H9 (cell line): ENCODE measurements around the gene PTN. TPM values are rescaled to one million over a fixed set of nuclear protein-coding genes. Genes with fewer than 3 reads are reported as not detected.

Source experiments
- DNase-seq: peaks from one replicate; pipeline ENCODE4 v3.0.0-alpha.2; 2017
- H2AFZ ChIP-seq: one replicate; pipeline ENCODE4 v1.6.1; 2013; ENCODE audit warnings: mild to moderate bottlenecking, low read length, control low read depth, moderate library complexity
- H2AK5ac ChIP-seq: 2 replicates; pipeline ENCODE4 v1.6.1; 2013; ENCODE audit warnings: low read length, control low read depth, mixed read lengths; ENCODE audit not compliant: insufficient read length
- H2BK120ac ChIP-seq: one replicate; pipeline ENCODE4 v1.6.1; 2013; ENCODE audit warnings: low read depth, mild to moderate bottlenecking, low read length, control low read depth, inconsistent platforms; ENCODE audit not compliant: poor library complexity, severe bottlenecking
- H2BK12ac ChIP-seq: 2 replicates; pipeline ENCODE4 v1.6.1; 2013; ENCODE audit warnings: low read length, control low read depth, mixed read lengths, low read depth; ENCODE audit not compliant: insufficient read length
- H2BK15ac ChIP-seq: 2 replicates; pipeline ENCODE4 v1.6.1; 2013; ENCODE audit warnings: low read depth, low read length, control low read depth
- H2BK20ac ChIP-seq: one replicate; pipeline ENCODE4 v1.6.1; 2013; ENCODE audit warnings: low read depth, mild to moderate bottlenecking, low read length, control low read depth, inconsistent platforms; ENCODE audit not compliant: poor library complexity, severe bottlenecking
- H2BK5ac ChIP-seq: 2 replicates; pipeline ENCODE4 v1.6.1; 2013; ENCODE audit warnings: low read length, control low read depth, mixed read lengths; ENCODE audit not compliant: insufficient read length
- H3K14ac ChIP-seq: 2 replicates; pipeline ENCODE4 v1.6.1; 2013; ENCODE audit warnings: low read length, control low read depth; ENCODE audit not compliant: insufficient read depth
- H3K18ac ChIP-seq: 2 replicates; pipeline ENCODE4 v1.6.1; 2013; ENCODE audit warnings: low read depth, mild to moderate bottlenecking, mixed read lengths, low read length, control low read depth; ENCODE audit not compliant: insufficient read length
- H3K23ac ChIP-seq: 2 replicates; pipeline ENCODE4 v1.6.1; 2013; ENCODE audit warnings: low read length, control low read depth, mixed read lengths, low read depth; ENCODE audit not compliant: insufficient read length
- H3K23me2 ChIP-seq: 2 replicates; pipeline ENCODE4 v1.6.1; 2013; ENCODE audit warnings: low read depth, mild to moderate bottlenecking, mixed read lengths, low read length, control low read depth; ENCODE audit not compliant: insufficient read length, poor library complexity, severe bottlenecking
- H3K27ac ChIP-seq: 2 replicates; pipeline ENCODE4 v1.5.1; 2013; ENCODE audit warnings: low read length, control low read depth, mixed read lengths, low read depth; ENCODE audit not compliant: insufficient read length
- H3K27me3 ChIP-seq: 2 replicates; pipeline ENCODE4 v1.6.1; 2013; ENCODE audit warnings: low read length, control low read depth, inconsistent platforms; ENCODE audit not compliant: insufficient read depth
- H3K4ac ChIP-seq: 2 replicates; pipeline ENCODE4 v1.6.1; 2013; ENCODE audit warnings: low read depth, mild to moderate bottlenecking, control low read depth, inconsistent platforms, low read length, moderate library complexity
- H3K4me1 ChIP-seq: 2 replicates; pipeline ENCODE4 v1.6.1; 2013; ENCODE audit warnings: low read length, control low read depth, inconsistent platforms; ENCODE audit not compliant: insufficient read depth
- H3K4me2 ChIP-seq: 2 replicates; pipeline ENCODE4 v1.6.1; 2013; ENCODE audit warnings: low read length, control low read depth, mixed read lengths; ENCODE audit not compliant: insufficient read length, insufficient read depth
- H3K56ac ChIP-seq: 2 replicates; pipeline ENCODE4 v1.6.1; 2013; ENCODE audit warnings: low read depth, mild to moderate bottlenecking, mixed read lengths, low read length, control low read depth; ENCODE audit not compliant: insufficient read length
- H3K79me1 ChIP-seq: 2 replicates; pipeline ENCODE4 v1.6.1; 2013; ENCODE audit warnings: low read depth, mild to moderate bottlenecking, moderate library complexity, low read length, control low read depth, inconsistent platforms; ENCODE audit not compliant: insufficient read depth, poor library complexity, severe bottlenecking
- H3K79me2 ChIP-seq: 2 replicates; pipeline ENCODE4 v1.6.1; 2013; ENCODE audit warnings: low read length, control low read depth, inconsistent platforms; ENCODE audit not compliant: insufficient read depth
- H3K9ac ChIP-seq: 2 replicates; pipeline ENCODE4 v1.6.1; 2013; ENCODE audit warnings: low read length, control low read depth, mixed read lengths; ENCODE audit not compliant: insufficient read length; ENCODE audit errors: extremely low read depth
- H3K9me3 ChIP-seq: one replicate; pipeline ENCODE4 v1.6.1; 2013; ENCODE audit warnings: low read depth, low read length, inconsistent platforms; ENCODE audit not compliant: control insufficient read depth
- H3T11ph ChIP-seq: one replicate; pipeline ENCODE4 v1.6.1; 2013; ENCODE audit warnings: mild to moderate bottlenecking, low read length, control low read depth, inconsistent platforms
- H4K20me1 ChIP-seq: one replicate; pipeline ENCODE4 v1.6.1; 2013; ENCODE audit not compliant: control insufficient read depth, insufficient read length, insufficient read depth
- H4K5ac ChIP-seq: 2 replicates; pipeline ENCODE4 v1.6.1; 2013; ENCODE audit warnings: low read depth, mild to moderate bottlenecking, mixed read lengths, low read length, control low read depth; ENCODE audit not compliant: insufficient read length
- H4K8ac ChIP-seq: replicated peaks from 2 replicates; pipeline ENCODE4 v1.6.1; 2013; ENCODE audit warnings: low read length, control low read depth, mixed read lengths, low read depth; ENCODE audit not compliant: insufficient read length
- H4K91ac ChIP-seq: 2 replicates; pipeline ENCODE4 v1.6.1; 2013; ENCODE audit warnings: low read depth, mild to moderate bottlenecking, moderate library complexity, mixed read lengths, low read length, control low read depth; ENCODE audit not compliant: insufficient read length
- H3K27ac Mint-ChIP-seq, 3 experiments: 2 replicates in 2 of 3; 3 replicates in 1 of 3; pipeline ENCODE4 v1.8.0; 2020 to 2021; ENCODE audit warnings: mixed read lengths in 3 of 3, mild to moderate bottlenecking in 1 of 3, moderate library complexity in 1 of 3
- H3K27me3 Mint-ChIP-seq: 2 replicates; pipeline ENCODE4 v1.8.0; 2021; ENCODE audit warnings: low read depth, mild to moderate bottlenecking, moderate library complexity, mixed read lengths
- H3K36me3 Mint-ChIP-seq, 3 experiments: 2 replicates in 2 of 3; 3 replicates in 1 of 3; pipeline ENCODE4 v1.8.0; 2020 to 2021; ENCODE audit warnings: low read depth in 3 of 3, mixed read lengths in 3 of 3; ENCODE audit not compliant: insufficient read depth in 1 of 3
- H3K4me1 Mint-ChIP-seq, 2 experiments: 2 replicates each; pipeline ENCODE4 v1.8.0; 2020; ENCODE audit warnings: mixed read lengths in 2 of 2
- H3K4me3 Mint-ChIP-seq, 2 experiments: 2 replicates in 1 of 2; 3 replicates in 1 of 2; pipeline ENCODE4 v1.8.0; 2020 to 2021; ENCODE audit warnings: mild to moderate bottlenecking in 2 of 2, mixed read lengths in 2 of 2, moderate library complexity in 1 of 2
- H3K9me3 Mint-ChIP-seq, 2 experiments: 2 replicates in 1 of 2; 3 replicates in 1 of 2; pipeline ENCODE4 v1.8.0; 2020; ENCODE audit warnings: mild to moderate bottlenecking in 2 of 2, mixed read lengths in 2 of 2, moderate library complexity in 1 of 2
- WGBS: extraction: QIAGEN DNeasy Blood & Tissue Kit; methylation state at CpG from one replicate; pipeline ENCODE4 v1.1.7; 2013; ENCODE audit warnings: missing lambda C conversion rate, low lambda C conversion rate, mixed read lengths; ENCODE audit not compliant: insufficient read length; ENCODE audit errors: extremely low coverage; 5-methylcytosine and 5-hydroxymethylcytosine counted together
- total RNA-seq: library from RNA; stranded (reverse); gene quantifications from 2 replicates; pipeline ENCODE4 v1.2.1, GENCODE V29; 2021
- TF ChIP-seq, protein P1 (sequence below): fragments of 200-600 bp; sonication (generic); conservative IDR thresholded peaks from 3 replicates; pipeline ENCODE4 v1.8.0; 2021; ENCODE audit warnings: antibody characterized with exemption, mild to moderate bottlenecking

PTN gene
- total RNA-seq, 1 experiment from 2014 or later: 16.5 TPM

DNA sequence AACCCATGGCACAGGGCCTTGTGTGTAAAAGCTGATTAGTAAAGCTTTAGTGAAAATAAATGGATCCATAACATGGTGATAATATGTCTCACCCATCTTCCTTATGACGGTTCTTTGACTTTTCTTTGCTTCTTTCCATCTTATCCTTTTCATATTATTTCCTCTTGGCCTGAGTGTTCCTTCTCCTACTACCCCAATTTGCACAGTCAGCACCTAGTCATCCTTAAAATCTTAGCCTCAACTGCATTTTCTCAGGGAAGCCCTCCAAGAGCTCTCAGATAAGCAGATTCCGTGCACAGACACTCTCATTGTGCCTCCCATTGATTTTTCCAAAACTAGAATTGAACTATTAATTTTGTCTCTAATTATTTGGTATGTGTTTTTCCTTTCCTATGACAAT lies 112.4 kb downstream of the PTN start:
- Mint-ChIP-seq H3K27ac (no peak overlapping the region), H3K36me3 (peaks cover 0 to 6% (median 4%) of the 10 kb centered on the region in 3 experiments; a peak in 3 of 7 replicates), H3K9me3 (0 out of 5 replicates have a peak, but pooled peaks cover 0 to 2% of the 10 kb centered on the region in 2 experiments), H3K27me3 (no peaks in the 10 kb centered on the region), H3K4me1 (no peaks in the 10 kb centered on the region), H3K4me3 (no peak overlapping the region)
- no peaks in the 10 kb centered on the region for H3K79me1 ChIP-seq
- H3K23me2 ChIP-seq: no peaks in the 10 kb centered on the region
- H3K27ac ChIP-seq: no peak overlapping the region
- H2BK120ac ChIP-seq: no peak overlapping the region
- H2AK5ac ChIP-seq: no peak overlapping the region
- no peak overlapping the region for H4K91ac ChIP-seq
- H2BK5ac ChIP-seq: no peak overlapping the region
- no peak overlapping the region for H3K4me2 ChIP-seq
- no peaks in the 10 kb centered on the region for H3K79me2 ChIP-seq
- no peak overlapping the region for H3K4ac ChIP-seq
- TF ChIP-seq, protein P1, sequence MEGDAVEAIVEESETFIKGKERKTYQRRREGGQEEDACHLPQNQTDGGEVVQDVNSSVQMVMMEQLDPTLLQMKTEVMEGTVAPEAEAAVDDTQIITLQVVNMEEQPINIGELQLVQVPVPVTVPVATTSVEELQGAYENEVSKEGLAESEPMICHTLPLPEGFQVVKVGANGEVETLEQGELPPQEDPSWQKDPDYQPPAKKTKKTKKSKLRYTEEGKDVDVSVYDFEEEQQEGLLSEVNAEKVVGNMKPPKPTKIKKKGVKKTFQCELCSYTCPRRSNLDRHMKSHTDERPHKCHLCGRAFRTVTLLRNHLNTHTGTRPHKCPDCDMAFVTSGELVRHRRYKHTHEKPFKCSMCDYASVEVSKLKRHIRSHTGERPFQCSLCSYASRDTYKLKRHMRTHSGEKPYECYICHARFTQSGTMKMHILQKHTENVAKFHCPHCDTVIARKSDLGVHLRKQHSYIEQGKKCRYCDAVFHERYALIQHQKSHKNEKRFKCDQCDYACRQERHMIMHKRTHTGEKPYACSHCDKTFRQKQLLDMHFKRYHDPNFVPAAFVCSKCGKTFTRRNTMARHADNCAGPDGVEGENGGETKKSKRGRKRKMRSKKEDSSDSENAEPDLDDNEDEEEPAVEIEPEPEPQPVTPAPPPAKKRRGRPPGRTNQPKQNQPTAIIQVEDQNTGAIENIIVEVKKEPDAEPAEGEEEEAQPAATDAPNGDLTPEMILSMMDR: no peak
- DNase-seq: no peak
- H3K18ac ChIP-seq: no peak overlapping the region
- H3T11ph ChIP-seq: no peak overlapping the region
- H2BK12ac ChIP-seq: no peak overlapping the region
- no peak overlapping the region for H3K56ac ChIP-seq
- no peak overlapping the region for H2BK15ac ChIP-seq
- H4K5ac ChIP-seq: no peak overlapping the region
- no peak overlapping the region for H3K23ac ChIP-seq
- H3K14ac ChIP-seq: no peak overlapping the region
- no CpG with 5 or more reads among the region's 2 CpGs for WGBS
- no peaks in the 10 kb centered on the region for H3K4me1 ChIP-seq
- H2AFZ ChIP-seq: no peak overlapping the region
- no peaks in the 10 kb centered on the region for H3K27me3 ChIP-seq
- no peaks in the 10 kb centered on the region for H4K20me1 ChIP-seq
- H4K8ac ChIP-seq: no peak overlapping the region
- H3K9ac ChIP-seq: no peak overlapping the region
- H2BK20ac ChIP-seq: no peak overlapping the region
- no peaks in the 10 kb centered on the region for H3K9me3 ChIP-seq
